ENCODE results near the gene RASGRF1.

DNA sequence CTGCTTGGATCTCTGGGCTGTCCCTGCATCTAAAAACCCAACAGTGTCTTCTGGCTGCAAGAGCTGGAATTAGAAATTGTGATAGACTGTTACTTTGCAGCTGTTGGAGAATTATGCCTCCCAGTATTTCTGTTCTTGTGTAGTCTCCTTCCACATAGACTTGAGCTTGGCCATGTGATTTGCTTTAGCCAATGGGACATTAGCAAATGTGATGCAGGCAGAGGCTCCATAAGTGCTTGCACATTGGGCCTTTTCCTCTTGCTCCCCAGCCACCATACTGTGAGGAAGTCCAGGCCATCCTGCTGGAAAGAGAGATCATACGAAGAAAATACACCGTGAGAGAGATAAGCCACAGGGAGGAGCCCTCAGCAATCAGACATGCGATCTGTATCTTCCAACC lies 33.8 kb upstream of the RASGRF1 start:
- no peak for TF ChIP-seq POLR2A (IDR thresholded peaks at IDR 0.05)
- no peak for TF ChIP-seq POLR2AphosphoS5 (IDR thresholded peaks at IDR 0.05; ENCODE audit: insufficient read depth in 1 of 2, low read depth in 1 of 2)
- TF ChIP-seq, protein P1, sequence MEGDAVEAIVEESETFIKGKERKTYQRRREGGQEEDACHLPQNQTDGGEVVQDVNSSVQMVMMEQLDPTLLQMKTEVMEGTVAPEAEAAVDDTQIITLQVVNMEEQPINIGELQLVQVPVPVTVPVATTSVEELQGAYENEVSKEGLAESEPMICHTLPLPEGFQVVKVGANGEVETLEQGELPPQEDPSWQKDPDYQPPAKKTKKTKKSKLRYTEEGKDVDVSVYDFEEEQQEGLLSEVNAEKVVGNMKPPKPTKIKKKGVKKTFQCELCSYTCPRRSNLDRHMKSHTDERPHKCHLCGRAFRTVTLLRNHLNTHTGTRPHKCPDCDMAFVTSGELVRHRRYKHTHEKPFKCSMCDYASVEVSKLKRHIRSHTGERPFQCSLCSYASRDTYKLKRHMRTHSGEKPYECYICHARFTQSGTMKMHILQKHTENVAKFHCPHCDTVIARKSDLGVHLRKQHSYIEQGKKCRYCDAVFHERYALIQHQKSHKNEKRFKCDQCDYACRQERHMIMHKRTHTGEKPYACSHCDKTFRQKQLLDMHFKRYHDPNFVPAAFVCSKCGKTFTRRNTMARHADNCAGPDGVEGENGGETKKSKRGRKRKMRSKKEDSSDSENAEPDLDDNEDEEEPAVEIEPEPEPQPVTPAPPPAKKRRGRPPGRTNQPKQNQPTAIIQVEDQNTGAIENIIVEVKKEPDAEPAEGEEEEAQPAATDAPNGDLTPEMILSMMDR (IDR thresholded peaks at IDR 0.05): no peak
